SK-N-SH treated with all-trans-retinoic acid at 6 μM for 48 hours (cell line): ENCODE data around the gene COL4A2.

Experiments
- ZFP3 ChIP-seq: fragments of 250-450 bp; sonication (Bioruptor Pico); IDR thresholded peaks from 2 replicates; pipeline ENCODE4 v1.5.0; 2020; ENCODE audit warnings: mild to moderate bottlenecking, moderate library complexity
- ZFP30 ChIP-seq: fragments of 450-650 bp; formaldehyde crosslinking; IDR thresholded peaks from 2 replicates; pipeline ENCODE4 v1.5.0; 2022; ENCODE audit warnings: mild to moderate bottlenecking, moderate library complexity
- TF ChIP-seq, protein P1 (sequence below): fragments of 250-450 bp; sonication (Bioruptor Pico); IDR thresholded peaks from 2 replicates; pipeline ENCODE4 v1.8.0; 2020; ENCODE audit warnings: mild to moderate bottlenecking, moderate library complexity, borderline replicate concordance

- TF ChIP-seq, protein P1, sequence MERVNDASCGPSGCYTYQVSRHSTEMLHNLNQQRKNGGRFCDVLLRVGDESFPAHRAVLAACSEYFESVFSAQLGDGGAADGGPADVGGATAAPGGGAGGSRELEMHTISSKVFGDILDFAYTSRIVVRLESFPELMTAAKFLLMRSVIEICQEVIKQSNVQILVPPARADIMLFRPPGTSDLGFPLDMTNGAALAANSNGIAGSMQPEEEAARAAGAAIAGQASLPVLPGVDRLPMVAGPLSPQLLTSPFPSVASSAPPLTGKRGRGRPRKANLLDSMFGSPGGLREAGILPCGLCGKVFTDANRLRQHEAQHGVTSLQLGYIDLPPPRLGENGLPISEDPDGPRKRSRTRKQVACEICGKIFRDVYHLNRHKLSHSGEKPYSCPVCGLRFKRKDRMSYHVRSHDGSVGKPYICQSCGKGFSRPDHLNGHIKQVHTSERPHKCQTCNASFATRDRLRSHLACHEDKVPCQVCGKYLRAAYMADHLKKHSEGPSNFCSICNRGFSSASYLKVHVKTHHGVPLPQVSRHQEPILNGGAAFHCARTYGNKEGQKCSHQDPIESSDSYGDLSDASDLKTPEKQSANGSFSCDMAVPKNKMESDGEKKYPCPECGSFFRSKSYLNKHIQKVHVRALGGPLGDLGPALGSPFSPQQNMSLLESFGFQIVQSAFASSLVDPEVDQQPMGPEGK = no peak
- TF ChIP-seq ZFP30 (CRISPR knock-in tag) (no peak), ZFP3 (CRISPR knock-in tag) (no peak)
These were observed 205.2 kb downstream of the COL4A2 start for GRCh38 chr13:110512198-110512740.
